GM18498 (cell line): ENCODE results near the gene GHR.

Source experiments
- ATAC-seq: cut with Tn5 transposase; IDR thresholded peaks from one replicate; pipeline ENCODE4 v1.9.1; 2021; ENCODE audit warnings: mild to moderate bottlenecking, moderate library complexity; ENCODE audit not compliant: unreplicated experiment

The GHR gene

DNA sequence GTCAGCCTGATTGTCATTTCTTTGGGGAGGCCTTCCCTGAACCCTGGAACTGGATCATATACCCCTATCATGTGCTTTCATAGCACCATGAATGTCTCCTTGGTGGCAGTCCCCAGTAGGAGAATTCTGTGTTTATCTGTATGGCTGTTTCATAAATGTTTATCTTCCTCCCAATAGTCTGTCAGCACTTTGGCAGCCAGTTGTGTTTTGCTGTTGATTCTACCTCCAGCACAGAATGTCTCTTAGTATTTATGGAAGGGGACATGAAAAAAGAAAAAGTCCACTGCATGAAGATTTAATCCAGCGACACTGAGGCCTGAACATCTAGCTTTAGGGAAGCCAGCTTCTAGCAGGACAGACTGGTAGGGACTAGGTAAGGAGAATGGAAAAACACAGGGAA is 38.3 kb downstream of the GHR start:
- no peak for ATAC-seq

DNA sequence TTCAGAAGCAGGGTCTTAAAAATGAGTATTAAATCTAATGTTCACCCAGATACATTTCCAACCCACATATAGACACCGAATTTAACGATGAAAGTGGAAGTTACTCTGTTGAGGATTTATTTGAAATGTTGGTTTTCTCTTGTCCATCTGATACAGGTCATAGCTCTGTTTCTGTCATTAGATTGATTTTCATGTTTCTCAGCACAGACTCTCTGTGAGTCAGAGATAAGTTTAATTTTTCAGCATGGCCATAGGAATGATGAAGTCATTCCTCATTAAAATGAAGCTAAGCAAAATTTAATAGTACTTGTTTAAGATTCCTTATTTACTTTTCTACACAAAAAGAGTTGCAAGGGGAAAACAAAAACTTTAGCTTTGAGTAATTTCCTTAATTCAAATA is 38.8 kb downstream of the GHR start:
- ATAC-seq: no peak

- ATAC-seq: no peak
These were observed 44.3 kb downstream of the GHR start for GRCh38 chr5:42467572-42467971.

- ATAC-seq: no peak
These were observed 44.8 kb downstream of the GHR start for GRCh38 chr5:42467981-42468524.

DNA sequence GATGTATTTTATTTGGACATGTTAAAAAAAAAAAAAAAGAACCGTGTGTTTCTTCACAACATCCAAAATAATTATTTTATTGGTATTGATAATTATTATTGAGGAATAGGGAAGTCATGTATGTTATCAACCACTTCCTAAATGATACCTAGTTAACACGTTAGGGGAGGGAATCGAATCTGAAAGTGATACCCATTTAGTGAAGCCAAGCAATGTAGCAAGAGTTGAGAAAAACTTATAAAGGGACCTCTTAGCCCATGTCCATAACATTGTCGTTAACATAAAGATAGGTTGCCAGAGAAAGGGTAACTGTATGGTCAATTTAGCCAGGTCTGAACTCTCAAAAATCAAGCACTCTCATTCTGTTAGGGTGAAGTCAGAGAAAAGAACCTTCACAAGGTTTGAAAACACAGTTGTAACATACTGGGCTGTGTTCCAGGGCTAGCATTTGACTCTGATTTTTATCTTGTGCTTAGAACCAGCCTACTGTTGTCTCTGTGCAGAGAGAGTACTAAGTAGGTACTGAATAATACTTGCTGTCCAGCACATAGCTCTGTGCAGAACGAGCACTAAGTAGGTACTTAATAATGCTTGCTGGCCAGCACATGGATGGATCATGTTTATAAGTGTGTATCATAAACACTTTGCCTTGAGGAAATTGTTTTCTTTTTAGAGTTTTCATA is 60.4 kb downstream of the GHR start:
- ATAC-seq: peak; percentile 94

DNA sequence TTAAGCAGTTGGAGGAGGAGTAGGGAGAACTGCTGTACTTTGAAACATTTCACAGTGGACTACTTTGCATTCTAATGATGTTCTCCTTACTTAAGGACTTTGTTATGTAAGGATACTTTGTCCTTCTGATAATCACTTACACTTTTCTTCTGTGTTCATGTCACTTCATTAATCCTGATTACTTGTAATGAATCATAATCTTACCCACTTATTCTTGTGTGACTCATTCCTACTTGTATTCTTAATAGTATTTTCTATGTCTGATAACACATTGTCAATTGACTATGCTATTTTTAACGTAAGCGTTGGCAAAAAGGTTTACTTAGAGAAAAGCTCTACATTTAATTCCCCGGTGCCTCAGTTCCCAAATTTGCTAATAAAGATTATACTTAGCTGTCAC is 63.8 kb downstream of the GHR start:
- ATAC-seq: no peak

GRCh38 chr5:42487821-42488220 is 64.6 kb downstream of the GHR start:
- no peak for ATAC-seq

DNA sequence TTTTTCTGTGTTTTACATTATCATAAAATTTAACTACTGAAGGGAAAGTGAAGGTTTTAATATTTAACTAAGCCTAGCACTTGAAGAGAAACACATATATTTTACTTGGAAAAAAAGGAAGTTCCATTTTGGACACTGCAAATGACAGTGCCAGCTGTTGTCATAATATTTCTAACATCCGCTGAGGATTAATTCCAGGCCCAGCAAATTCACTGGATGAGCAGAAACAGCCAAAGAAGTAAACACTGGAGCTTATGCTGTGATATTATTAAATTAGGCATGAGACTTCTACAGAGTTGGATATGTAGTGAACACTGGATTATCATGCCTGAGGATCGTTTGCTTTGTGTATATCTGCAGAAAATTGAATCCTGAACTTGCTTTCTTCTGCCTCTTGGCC is 67.6 kb downstream of the GHR start:
- no peak for ATAC-seq

DNA sequence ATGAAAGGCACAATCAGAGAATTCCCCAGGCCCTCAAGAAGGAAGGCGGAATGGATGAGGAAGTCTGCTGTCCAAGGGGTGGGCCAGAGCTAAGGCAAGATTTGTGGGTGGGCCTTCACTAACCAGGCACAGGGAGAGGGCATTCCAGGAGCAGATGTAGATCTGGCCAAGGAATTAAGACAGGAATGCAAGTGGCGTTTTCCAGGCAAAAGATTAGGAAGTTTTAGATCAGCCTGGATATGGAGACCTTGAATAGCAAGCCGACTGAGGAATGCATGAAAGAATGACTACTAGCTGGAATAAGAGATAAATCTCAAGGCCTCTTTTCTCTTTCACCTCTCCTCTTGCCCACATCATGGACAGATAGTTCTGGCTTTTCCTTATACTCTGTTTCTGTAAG is 68.5 kb downstream of the GHR start:
- no peak for ATAC-seq

DNA sequence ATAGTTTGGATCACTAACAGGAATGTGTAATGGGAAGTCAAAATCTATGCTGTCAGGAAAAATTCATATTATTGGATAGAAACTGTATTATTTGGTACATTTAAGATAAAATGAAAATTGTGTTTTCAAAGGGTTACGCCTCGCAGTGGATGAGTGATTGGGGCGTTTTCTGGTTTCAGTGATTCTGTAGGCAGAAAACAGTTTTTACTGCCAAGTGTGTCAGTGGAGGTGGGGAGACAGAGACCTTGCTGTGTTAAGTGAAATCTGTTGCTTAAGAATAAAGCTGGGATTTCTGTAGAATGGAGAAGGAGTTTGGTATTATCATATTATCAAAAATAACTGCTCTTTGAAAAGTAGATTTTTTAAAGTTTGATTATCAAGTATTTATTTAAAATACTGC is 69.7 kb downstream of the GHR start:
- ATAC-seq: no peak

GRCh38 chr5:42494414-42494813 is 71.2 kb downstream of the GHR start:
- no peak for ATAC-seq

DNA sequence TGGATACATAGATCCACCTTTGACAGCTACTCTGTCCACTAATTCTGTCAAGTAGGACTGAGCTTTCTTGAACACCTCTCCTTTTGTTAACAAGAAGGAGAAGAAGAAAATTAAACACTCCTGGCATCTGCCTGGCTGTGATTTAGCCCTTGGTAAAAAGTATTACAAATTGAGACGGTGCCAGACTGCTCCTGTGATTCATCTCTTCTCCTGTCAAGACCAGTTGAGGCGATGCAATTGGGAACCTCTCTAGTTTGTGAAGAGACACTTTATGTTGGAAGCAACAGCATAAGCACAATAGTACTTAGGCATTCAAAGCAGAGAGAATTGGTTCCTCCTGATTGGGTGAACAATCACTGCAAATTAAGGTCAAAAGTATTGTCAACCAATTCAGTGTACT is 72.7 kb downstream of the GHR start:
- ATAC-seq: no peak

- ATAC-seq: no peak
These were observed 73.3 kb downstream of the GHR start for GRCh38 chr5:42496397-42497156.

GRCh38 chr5:42498000-42498399 is 74.8 kb downstream of the GHR start:
- ATAC-seq: no peak

- no peak for ATAC-seq
These were observed 75.8 kb downstream of the GHR start for GRCh38 chr5:42499016-42499415.

- ATAC-seq: no peak
These were observed 76.9 kb downstream of the GHR start for GRCh38 chr5:42500003-42500599.

- ATAC-seq: no peak
These were observed 79.6 kb downstream of the GHR start for GRCh38 chr5:42502613-42503470.

DNA sequence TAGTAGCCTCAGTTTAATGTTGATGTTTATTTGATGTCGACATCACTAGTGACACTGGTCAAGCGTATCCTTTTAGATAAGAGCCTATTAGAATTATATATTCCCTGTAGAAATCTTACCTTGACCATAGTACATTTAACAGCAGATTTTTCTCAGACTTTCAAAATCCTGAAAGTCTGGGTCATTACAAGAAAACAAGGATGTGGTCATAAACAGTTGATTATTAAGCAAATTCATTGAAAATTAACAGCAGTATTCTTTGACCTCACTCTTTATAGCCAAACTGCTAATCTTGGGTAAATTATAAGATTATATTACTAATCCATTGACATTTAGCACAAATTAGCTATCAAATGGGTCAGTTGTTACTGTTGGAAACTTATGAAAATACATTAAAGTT is 83.4 kb downstream of the GHR start:
- ATAC-seq: no peak

DNA sequence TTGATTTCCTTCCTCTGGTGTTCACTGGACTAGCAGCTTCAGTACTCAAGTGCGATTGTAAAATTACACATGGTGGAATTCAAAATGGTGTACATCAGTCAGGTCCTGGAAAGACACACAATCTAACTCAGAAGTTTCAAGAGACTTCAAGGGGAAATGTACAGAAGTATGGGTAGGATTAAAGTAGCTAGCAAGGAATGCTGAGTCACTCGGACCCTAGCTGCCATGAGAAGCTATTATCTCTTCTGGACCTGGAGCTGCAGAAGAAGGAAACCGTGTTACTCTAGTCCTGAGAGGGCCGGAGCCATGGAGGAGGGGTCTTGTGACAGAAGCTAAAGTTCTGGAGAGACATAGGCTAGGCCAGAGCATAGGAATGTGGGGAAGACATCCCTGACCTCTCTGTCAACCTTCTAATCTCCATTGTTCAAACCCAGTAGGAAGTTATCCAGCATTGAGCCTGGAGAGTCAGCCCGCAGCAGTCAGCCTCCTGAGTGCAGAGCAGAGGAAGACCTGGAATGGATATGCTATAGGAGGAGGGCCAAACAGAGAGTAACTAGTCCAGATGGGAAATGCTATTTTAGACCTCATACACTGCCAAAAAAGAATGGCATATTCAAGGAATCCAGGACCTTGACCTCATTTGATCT is 84.3 kb downstream of the GHR start:
- no peak for ATAC-seq

DNA sequence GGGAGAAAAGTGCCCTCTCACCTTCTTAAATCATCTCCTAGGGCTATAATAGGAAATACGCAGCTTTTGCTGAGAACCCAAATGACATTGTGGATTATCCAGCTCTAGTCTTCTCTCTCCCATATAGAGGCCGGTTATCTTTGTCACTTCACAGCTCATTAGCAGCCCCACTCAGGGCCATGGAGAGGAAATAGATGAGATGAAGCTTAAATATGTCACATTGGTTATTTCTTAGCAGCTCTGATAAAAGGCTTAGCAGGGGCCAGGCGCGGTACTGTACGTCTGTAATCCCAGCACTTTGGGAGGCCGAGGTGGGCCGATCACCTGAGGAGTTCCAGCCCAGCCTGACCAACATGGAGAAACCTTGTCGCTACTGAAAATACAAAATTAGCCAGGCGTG is 90.0 kb downstream of the GHR start:
- no peak for ATAC-seq

DNA sequence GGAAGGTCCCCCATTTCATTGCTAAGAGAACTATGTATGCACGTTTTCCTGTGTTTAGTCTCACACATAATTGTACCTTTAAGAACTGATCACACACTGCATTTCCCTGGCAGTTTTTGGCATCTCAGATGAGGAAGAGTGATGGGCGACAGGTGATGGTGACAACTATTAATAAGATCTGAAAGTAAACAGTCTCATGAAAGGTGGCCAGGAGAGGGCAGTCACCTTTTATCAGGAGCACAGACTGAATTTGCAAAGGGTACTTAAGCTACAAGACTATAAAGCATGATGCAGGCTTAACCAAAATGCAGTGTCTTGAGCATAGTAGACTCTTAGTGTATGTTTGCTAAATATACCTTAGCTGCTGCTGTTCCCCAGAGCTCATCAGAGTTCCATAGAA is 91.5 kb downstream of the GHR start:
- no peak for ATAC-seq
